ENCODE results near the gene PEX11A.

DNA sequence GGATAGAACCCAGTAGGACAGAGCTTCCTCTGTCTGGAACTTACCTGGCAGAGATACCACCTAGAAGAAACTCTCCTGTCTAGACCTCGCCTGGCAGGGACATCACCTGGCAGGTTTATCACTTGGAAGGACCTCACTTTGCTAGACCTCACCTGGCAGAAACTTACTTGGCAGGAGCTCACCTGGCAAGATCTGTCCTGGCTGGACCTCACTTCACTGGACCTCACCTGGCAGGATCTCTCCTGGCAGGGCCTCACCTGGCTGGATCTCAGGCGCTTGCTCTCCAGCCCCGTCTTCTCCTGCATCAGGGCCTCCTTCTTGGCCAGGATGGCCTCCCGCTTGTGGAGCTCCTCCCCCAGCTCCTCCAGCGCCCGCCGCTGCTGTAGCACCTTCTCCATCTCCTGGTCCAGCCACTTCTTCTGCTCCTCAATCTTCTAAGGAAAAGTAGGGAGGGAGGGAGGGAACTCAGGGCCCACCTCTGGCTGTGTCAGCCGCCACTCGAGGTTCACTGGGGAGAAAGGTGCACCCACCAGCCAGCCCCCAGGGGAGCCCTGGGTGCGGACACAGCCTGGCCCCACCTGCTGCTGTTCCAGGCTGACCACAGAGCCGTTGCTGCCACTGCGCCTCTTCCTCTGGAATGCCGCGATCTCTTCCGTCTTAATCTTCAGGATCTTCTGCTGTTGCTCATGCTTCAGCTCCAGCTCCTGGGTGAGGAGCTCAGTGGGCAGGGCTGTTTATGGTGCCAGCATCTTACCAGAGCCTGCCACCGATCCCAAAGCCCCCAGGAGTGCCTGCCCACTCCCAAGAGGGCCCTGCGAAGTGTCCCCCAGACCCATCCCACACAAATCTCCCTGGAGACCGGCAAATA, 57.8 kb downstream of the PEX11A start:
- TF ChIP-seq POLR2A (IDR thresholded peaks at IDR 0.05): no peak
- no peak for TF ChIP-seq CTCF (IDR thresholded peaks at IDR 0.05)
- TF ChIP-seq EP300 (IDR thresholded peaks at IDR 0.05): no peak
